Loucy (cell line): ENCODE measurements around the gene PCBP3.

Experiments used
- H2AFZ ChIP-seq: fragments of 200-600 bp; sonication (generic); 2 replicates; pipeline ENCODE4 v1.6.0; 2016; ENCODE audit warnings: antibody characterized with exemption, mild to moderate bottlenecking, low read length, moderate library complexity
- H3F3A ChIP-seq: fragments of 200-600 bp; 2 replicates; pipeline ENCODE4 v1.6.0; 2016; ENCODE audit warnings: antibody characterized with exemption, low read depth, mild to moderate bottlenecking
- H3K27me3 ChIP-seq: fragments of 200-600 bp; sonication (generic); 2 replicates; pipeline ENCODE4 v1.6.1; 2014; ENCODE audit warnings: low read length, mild to moderate bottlenecking; ENCODE audit not compliant: insufficient read depth, poor library complexity, severe bottlenecking
- H3K36me3 ChIP-seq: fragments of 200-600 bp; sonication (generic); 2 replicates; pipeline ENCODE4 v1.6.1; 2016; ENCODE audit warnings: low read length; ENCODE audit not compliant: insufficient read depth
- H3K4me1 ChIP-seq: fragments of 200-600 bp; sonication (generic); 2 replicates; pipeline ENCODE4 v1.5.1; 2014; ENCODE audit warnings: low read length, mild to moderate bottlenecking; ENCODE audit not compliant: insufficient read depth, poor library complexity, severe bottlenecking
- H3K4me2 ChIP-seq: fragments of 200-600 bp; sonication (generic); 2 replicates; pipeline ENCODE4 v1.6.0; 2014; ENCODE audit warnings: antibody characterized with exemption, low read length, low read depth, mild to moderate bottlenecking; ENCODE audit not compliant: poor library complexity, severe bottlenecking
- H3K4me3 ChIP-seq: fragments of 200-600 bp; sonication (generic); 2 replicates; pipeline ENCODE4 v1.5.1; 2014; ENCODE audit warnings: low read length, mild to moderate bottlenecking, mixed read lengths; ENCODE audit not compliant: poor library complexity, severe bottlenecking
- H3K79me2 ChIP-seq: fragments of 200-600 bp; sonication (generic); 2 replicates; pipeline ENCODE4 v1.6.1; 2014; ENCODE audit warnings: low read length; ENCODE audit not compliant: insufficient read depth
- H3K9ac ChIP-seq: fragments of 200-600 bp; sonication (generic); 2 replicates; pipeline ENCODE4 v1.6.0; 2014; ENCODE audit warnings: mild to moderate bottlenecking, low read depth, low read length, moderate library complexity; ENCODE audit not compliant: poor library complexity, severe bottlenecking
- H3K9me2 ChIP-seq: fragments of 200-600 bp; sonication (generic); replicated peaks from 2 replicates; pipeline ENCODE4 v1.6.1; 2016; ENCODE audit warnings: low read depth, low read length, mixed read lengths
- H3K9me3 ChIP-seq: fragments of 200-600 bp; sonication (generic); 2 replicates; pipeline ENCODE4 v1.6.1; 2014; ENCODE audit warnings: mild to moderate bottlenecking, antibody characterized with exemption, low read length, low read depth; ENCODE audit not compliant: insufficient read depth
- H4K20me1 ChIP-seq: fragments of 200-600 bp; sonication (generic); 2 replicates; pipeline ENCODE4 v1.6.0; 2014; ENCODE audit warnings: antibody characterized with exemption, low read length, mild to moderate bottlenecking; ENCODE audit not compliant: insufficient read depth, poor library complexity, severe bottlenecking
- EZH2phosphoT487 ChIP-seq: fragments of 200-600 bp; IDR thresholded peaks from 2 replicates; pipeline ENCODE4 v1.6.1; 2018; ENCODE audit warnings: antibody characterized with exemption, mild to moderate bottlenecking, moderate library complexity, borderline replicate concordance
- TF ChIP-seq, protein P1 (sequence below): fragments of 200-600 bp; sonication (generic); conservative IDR thresholded peaks from 2 replicates; pipeline ENCODE4 v1.5.1; 2014; ENCODE audit warnings: mild to moderate bottlenecking, antibody characterized with exemption, low read length

PCBP3 gene

GRCh38 chr21:45629046-45629981, 14.2 kb upstream of the PCBP3 start:
- H3K79me2 ChIP-seq = no peaks in the 10 kb centered on the region
- H3K4me3 ChIP-seq = no peak overlapping the region
- TF ChIP-seq, protein P1, sequence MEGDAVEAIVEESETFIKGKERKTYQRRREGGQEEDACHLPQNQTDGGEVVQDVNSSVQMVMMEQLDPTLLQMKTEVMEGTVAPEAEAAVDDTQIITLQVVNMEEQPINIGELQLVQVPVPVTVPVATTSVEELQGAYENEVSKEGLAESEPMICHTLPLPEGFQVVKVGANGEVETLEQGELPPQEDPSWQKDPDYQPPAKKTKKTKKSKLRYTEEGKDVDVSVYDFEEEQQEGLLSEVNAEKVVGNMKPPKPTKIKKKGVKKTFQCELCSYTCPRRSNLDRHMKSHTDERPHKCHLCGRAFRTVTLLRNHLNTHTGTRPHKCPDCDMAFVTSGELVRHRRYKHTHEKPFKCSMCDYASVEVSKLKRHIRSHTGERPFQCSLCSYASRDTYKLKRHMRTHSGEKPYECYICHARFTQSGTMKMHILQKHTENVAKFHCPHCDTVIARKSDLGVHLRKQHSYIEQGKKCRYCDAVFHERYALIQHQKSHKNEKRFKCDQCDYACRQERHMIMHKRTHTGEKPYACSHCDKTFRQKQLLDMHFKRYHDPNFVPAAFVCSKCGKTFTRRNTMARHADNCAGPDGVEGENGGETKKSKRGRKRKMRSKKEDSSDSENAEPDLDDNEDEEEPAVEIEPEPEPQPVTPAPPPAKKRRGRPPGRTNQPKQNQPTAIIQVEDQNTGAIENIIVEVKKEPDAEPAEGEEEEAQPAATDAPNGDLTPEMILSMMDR = no peak
- no peak for TF ChIP-seq EZH2phosphoT487
- no peak overlapping the region for H3K9ac ChIP-seq
- H3K4me1 ChIP-seq = no peaks in the 10 kb centered on the region
- H2AFZ ChIP-seq = no peak overlapping the region
- no peaks in the 10 kb centered on the region for H3F3A ChIP-seq
- no peaks in the 10 kb centered on the region for H3K36me3 ChIP-seq
- H3K4me2 ChIP-seq = no peak overlapping the region
- no peaks in the 10 kb centered on the region for H3K27me3 ChIP-seq
- no peaks in the 10 kb centered on the region for H4K20me1 ChIP-seq
- H3K9me2 ChIP-seq = no peaks in the 10 kb centered on the region
- H3K9me3 ChIP-seq = no peaks in the 10 kb centered on the region

DNA sequence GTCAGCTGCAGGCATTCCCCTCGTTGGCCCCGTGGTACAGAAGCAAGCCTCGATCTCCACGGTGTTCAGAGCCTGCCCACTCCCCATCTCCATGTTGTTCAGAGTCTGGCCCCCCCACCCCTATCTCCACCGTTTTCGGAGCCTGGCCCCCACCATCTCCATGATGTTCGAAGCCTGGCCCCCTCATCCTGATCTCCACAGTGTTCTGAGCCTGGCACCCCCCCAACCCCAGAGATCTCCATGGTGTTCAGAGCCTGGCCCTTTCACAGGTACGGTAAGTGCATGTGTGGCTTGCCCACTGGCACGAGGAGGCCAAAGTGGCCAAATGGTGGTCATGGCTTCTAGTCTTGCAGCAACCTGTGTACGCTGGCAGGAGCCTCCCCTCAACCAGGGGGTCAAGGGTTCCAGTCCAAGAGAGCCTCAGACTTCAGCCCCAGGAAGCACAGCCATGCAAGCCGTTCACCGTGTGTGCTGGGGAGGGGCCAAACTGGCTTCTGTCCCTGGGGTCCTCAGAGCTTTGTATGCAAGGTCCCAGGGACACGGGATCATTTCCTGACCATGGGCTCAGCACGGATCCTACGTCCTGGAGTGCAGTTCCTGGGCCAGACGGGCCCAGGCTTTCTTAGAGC, 13.3 kb upstream of the PCBP3 start:
- no peaks in the 10 kb centered on the region for H3K4me1 ChIP-seq
- H3K4me2 ChIP-seq = no peak overlapping the region
- no peak overlapping the region for H2AFZ ChIP-seq
- H3K9me2 ChIP-seq = no peaks in the 10 kb centered on the region
- H3K79me2 ChIP-seq = no peaks in the 10 kb centered on the region
- no peak overlapping the region for H3K4me3 ChIP-seq
- TF ChIP-seq, protein P1 = no peak
- no peak for TF ChIP-seq EZH2phosphoT487
- no peaks in the 10 kb centered on the region for H4K20me1 ChIP-seq
- H3F3A ChIP-seq = no peaks in the 10 kb centered on the region
- no peaks in the 10 kb centered on the region for H3K9me3 ChIP-seq
- no peak overlapping the region for H3K9ac ChIP-seq
- H3K27me3 ChIP-seq = no peaks in the 10 kb centered on the region
- no peaks in the 10 kb centered on the region for H3K36me3 ChIP-seq

GRCh38 chr21:45630876-45631275, 12.6 kb upstream of the PCBP3 start:
- no peak overlapping the region for H3K9ac ChIP-seq
- H3K4me3 ChIP-seq = no peak overlapping the region
- H3K4me2 ChIP-seq = no peak overlapping the region
- H3K4me1 ChIP-seq = no peaks in the 10 kb centered on the region
- no peaks in the 10 kb centered on the region for H3K9me3 ChIP-seq
- H3K27me3 ChIP-seq = no peaks in the 10 kb centered on the region
- H3F3A ChIP-seq = no peaks in the 10 kb centered on the region
- TF ChIP-seq, protein P1 = no peak
- TF ChIP-seq EZH2phosphoT487 = no peak
- no peaks in the 10 kb centered on the region for H4K20me1 ChIP-seq
- no peak overlapping the region for H2AFZ ChIP-seq
- H3K36me3 ChIP-seq = no peaks in the 10 kb centered on the region
- H3K9me2 ChIP-seq = no peaks in the 10 kb centered on the region
- H3K79me2 ChIP-seq = no peaks in the 10 kb centered on the region
